A549 treated with AZD9567 at 1 μM for 4 hours (cell line): ENCODE data around the gene MEIKIN. TPM values are rescaled to one million over a fixed set of nuclear protein-coding genes. Genes with fewer than 3 reads are reported as not detected.

Experiments
- total RNA-seq: library from RNA; stranded (reverse); fragments of 200-300 nt; extraction: Qiagen RNA extraction; gene quantifications from 5 replicates; pipeline ENCODE4 v1.2.3, GENCODE V29; 2022; ENCODE audit not compliant: insufficient read depth

The MEIKIN gene
- not detected in 5 replicates for total RNA-seq

DNA sequence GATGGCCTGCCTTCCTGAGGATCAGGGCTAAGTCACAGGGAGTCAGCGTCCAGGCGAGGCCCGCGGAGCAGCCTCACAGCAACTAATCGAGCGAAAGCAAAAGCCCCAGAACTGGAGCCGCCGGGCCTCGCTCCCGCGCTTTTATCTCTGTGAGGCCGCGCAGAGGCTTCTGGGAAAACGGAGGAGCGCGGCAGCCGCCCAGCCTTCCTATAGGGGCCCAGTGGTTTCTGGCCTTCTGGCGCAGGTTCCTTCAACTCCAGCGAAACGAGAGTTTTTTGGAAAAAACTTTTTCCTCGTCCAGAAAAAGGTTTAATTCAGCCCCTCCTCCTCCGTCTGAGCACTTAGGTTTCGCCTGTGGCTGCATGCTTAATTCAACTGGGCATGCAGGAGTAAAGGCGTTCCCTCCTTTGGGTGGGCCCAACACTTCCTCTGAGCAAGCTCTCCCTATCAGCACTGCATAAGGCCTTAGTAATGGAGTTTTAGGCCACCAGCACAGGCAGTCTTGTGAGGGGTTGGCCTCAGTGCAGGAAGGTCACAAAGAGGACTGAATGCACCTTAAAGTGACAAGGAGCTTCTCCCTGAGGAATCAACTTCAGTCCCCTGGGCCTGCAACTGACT, at the start of gene MEIKIN:
MEIKIN (minus strand) TSS at position 113 of the 618 bp plus-strand sequence. CDS start 158 bp downstream, outside the sequence.

DNA sequence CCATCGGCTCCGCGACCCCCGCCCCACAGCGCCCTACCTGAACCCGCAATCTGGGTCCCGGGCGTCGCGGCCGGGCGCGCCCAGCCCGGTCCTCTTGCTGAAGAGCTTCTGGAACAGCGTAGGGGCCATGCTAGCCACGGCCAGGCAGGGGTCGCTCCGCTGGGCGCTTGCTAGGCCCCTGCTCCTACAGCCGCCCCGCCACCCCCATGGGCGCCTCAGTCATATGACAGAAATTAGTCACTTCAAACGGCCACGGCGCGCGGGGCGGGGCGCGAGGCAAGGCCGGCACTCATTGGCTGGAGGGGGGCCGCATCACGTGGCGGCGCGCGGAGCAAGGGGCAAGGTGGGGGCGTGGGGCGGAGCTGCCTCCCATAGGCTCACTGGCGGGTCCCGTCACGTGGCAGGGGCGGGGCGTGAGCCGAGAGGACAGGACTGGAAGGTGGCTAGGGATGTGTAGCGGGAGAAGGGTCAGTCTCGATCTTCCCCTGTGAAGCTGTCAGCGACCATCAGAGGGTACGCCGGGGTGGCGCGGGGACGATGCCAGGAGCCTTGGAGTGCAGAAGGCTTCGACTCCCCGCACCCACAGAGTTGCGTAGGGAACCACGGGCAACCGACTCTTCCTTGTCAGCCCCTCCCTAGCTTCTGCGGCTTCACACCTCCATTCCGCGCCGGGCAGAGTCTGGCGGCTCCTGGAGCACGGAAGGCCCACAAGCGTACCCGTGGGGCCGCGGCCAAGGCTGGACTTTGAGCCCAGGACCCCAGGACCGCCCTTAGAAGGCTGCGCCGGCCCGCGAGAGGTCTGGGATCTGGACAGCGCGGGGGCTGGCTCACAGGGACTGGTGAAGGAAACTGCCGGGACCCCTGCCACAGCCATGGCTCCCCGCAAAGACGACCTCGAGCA, 148.4 kb downstream of the MEIKIN start, which contains the start of gene FNIP1:
FNIP1 (minus strand) TSS at position 225 of the 901 bp plus-strand sequence; CDS start at position 129, 96 bp downstream.

Other genes with a start within 250 kb of the MEIKIN start
- gene FNIP1, start 148.6 kb downstream of the MEIKIN start, total RNA-seq = 11.1 to 14.3 TPM (median 12.6 TPM) in 5 replicates
- 0.03 to 0.07 TPM (median 0.05 TPM) in 4 of 5 replicates, not detected in the other for gene ACSL6, start 66.0 kb upstream of the MEIKIN start, total RNA-seq
- not detected in 5 replicates for gene IL3, start 115.0 kb upstream of the MEIKIN start, total RNA-seq
- gene CSF2, start 128.1 kb upstream of the MEIKIN start, total RNA-seq = 0.10 to 0.22 TPM (median 0.10 TPM) in 3 of 5 replicates, not detected in the others